Keratinocyte (primary cell): ENCODE measurements around the gene IFFO2. TPM values are rescaled to one million over a fixed set of nuclear protein-coding genes. Genes with fewer than 3 reads are reported as not detected.
A peak's percentile ranks its signal among the peaks of the same experiment; 100 is the strongest.

ENCODE experiments used
- DNase-seq: peaks from one replicate; pipeline ENCODE4 v3.0.0-alpha.2; 2011; ENCODE audit warnings: low read depth, missing footprints, low spot score
- FAIRE-seq: peaks from 2 replicates; lab custom pipeline; 2011; peaks lifted over from hg19 to GRCh38; lab: Jason Lieb, UNC
- H2AFZ ChIP-seq: 2 replicates; pipeline ENCODE4 v1.6.0; 2012; ENCODE audit warnings: low read length, control low read depth, inconsistent platforms; ENCODE audit not compliant: control insufficient read depth
- H3K27ac ChIP-seq: 2 replicates; pipeline ENCODE4 v1.5.1; 2011; ENCODE audit warnings: low read length; ENCODE audit not compliant: control insufficient read depth, insufficient read depth
- H3K27me3 ChIP-seq: 3 replicates; pipeline ENCODE4 v1.6.0; 2011; ENCODE audit warnings: low read length; ENCODE audit not compliant: control insufficient read depth, insufficient read depth; ENCODE audit errors: extremely low read depth
- H3K36me3 ChIP-seq, 2 experiments: 2 replicates in 1 of 2; 3 replicates in 1 of 2; pipeline ENCODE4 v1.5.1; 2011; ENCODE audit warnings: low read length in 2 of 2, mild to moderate bottlenecking in 1 of 2; ENCODE audit not compliant: control insufficient read depth in 2 of 2, insufficient read depth in 2 of 2; ENCODE audit errors: extremely low read depth in 1 of 2
- H3K4me1 ChIP-seq: 3 replicates; pipeline ENCODE4 v1.5.1; 2011; ENCODE audit warnings: low read length; ENCODE audit not compliant: control insufficient read depth, insufficient read depth; ENCODE audit errors: extremely low read depth
- H3K4me2 ChIP-seq: 3 replicates; pipeline ENCODE4 v1.6.0; 2011; ENCODE audit warnings: low read depth, low read length; ENCODE audit not compliant: control insufficient read depth, insufficient read depth; ENCODE audit errors: extremely low read depth
- H3K4me3 ChIP-seq, 3 experiments: fragments of 200-600 bp in 1 of 3; sonication (generic) in 1 of 3; 2 replicates in 2 of 3; 3 replicates in 1 of 3; pipeline ENCODE4 v1.5.1; 2011 to 2016; ENCODE audit warnings: low read length in 3 of 3, mild to moderate bottlenecking in 3 of 3, control low read depth in 2 of 3, inconsistent platforms in 1 of 3, low read depth in 1 of 3, mixed read lengths in 1 of 3, mixed run types in 1 of 3, moderate library complexity in 1 of 3; ENCODE audit not compliant: control insufficient read depth in 2 of 3, insufficient read depth in 2 of 3; ENCODE audit errors: extremely low read depth in 1 of 3
- H3K79me2 ChIP-seq: 2 replicates; pipeline ENCODE4 v1.6.0; 2012; ENCODE audit warnings: low read length; ENCODE audit not compliant: control insufficient read depth, insufficient read depth
- H3K9ac ChIP-seq: 3 replicates; pipeline ENCODE4 v1.6.0; 2011; ENCODE audit warnings: low read length; ENCODE audit not compliant: control insufficient read depth, insufficient read depth; ENCODE audit errors: extremely low read depth
- H3K9me1 ChIP-seq: 3 replicates; pipeline ENCODE4 v1.6.0; 2011; ENCODE audit warnings: low read length; ENCODE audit not compliant: control insufficient read depth, insufficient read depth; ENCODE audit errors: extremely low read depth
- H3K9me3 ChIP-seq: 2 replicates; pipeline ENCODE4 v1.5.1; 2012; ENCODE audit warnings: low read depth, low read length; ENCODE audit not compliant: control insufficient read depth
- H4K20me1 ChIP-seq: 3 replicates; pipeline ENCODE4 v1.6.0; 2011; ENCODE audit warnings: low read length; ENCODE audit not compliant: control insufficient read depth, insufficient read depth; ENCODE audit errors: extremely low read depth
- CTCF ChIP-seq, 3 experiments: IDR thresholded peaks in 1 of 3; conservative IDR thresholded peaks in 1 of 3; optimal IDR thresholded peaks in 1 of 3; 2 replicates in 2 of 3; 3 replicates in 1 of 3; pipeline versions ENCODE3 to v1.5.1; 2011; ENCODE audit warnings: low read length in 3 of 3, mild to moderate bottlenecking in 3 of 3, moderate library complexity in 2 of 3, control low read depth in 1 of 3, inconsistent platforms in 1 of 3; ENCODE audit not compliant: insufficient read depth in 2 of 3; ENCODE audit errors: extremely low read depth in 1 of 3
- EZH2 ChIP-seq: IDR thresholded peaks from one replicate; pipeline ENCODE4 v1.6.1; 2012; ENCODE audit warnings: inconsistent platforms, mild to moderate bottlenecking, low read length, moderate library complexity
- dilution Hi-C: fragments of 300-500 bp; cut with MboI; formaldehyde crosslinking; loops from one replicate; pipeline ENCODE4 v1.7.0; 2020; ENCODE audit warnings: low sequenced_read_pairs; ENCODE audit not compliant: extremely low pct_ligation_motif_present
- polyA plus RNA-seq, 5 experiments: library from polyadenylated mRNA; depleted of rRNA in 3 of 5; stranded (reverse) in 3 of 5; stranded (forward) in 1 of 5; unstranded in 1 of 5; fragments of >200 nt; gene quantifications; 1 replicate in 1 of 5; 2 replicates in 3 of 5; 3 replicates in 1 of 5; pipeline versions ENCODE4 v1.2.1 to v1.2.3, GENCODE V29; 2011 to 2012; ENCODE audit warnings: missing spikeins in 2 of 5, low read depth in 1 of 5, low replicate concordance in 1 of 5

Gene IFFO2
- polyA plus RNA-seq, 1 donor (not counting 4 experiments of a cell fraction or from before 2014, with no cell fraction given) = 57.9 TPM

GRCh38 chr1:18943162-18943561, 13.3 kb downstream of the IFFO2 start:
- Histone ChIP-seq H3K36me3 (peaks cover 4 to 16% of the 10 kb centered on the region in 2 experiments), H3K4me3 (no peak overlapping the region), H4K20me1 (peaks cover 3% of the 10 kb centered on the region), H2AFZ (no peak overlapping the region), H3K9me1 (no peaks in the 10 kb centered on the region), H3K4me1 (peaks cover 90% of the 10 kb centered on the region), H3K9ac (no peak overlapping the region), H3K9me3 (no peaks in the 10 kb centered on the region), H3K79me2 (peaks cover 96% of the 10 kb centered on the region), H3K27ac (peak overlapping the region; percentile 4), H3K4me2 (no peak overlapping the region), H3K27me3 (no peaks in the 10 kb centered on the region)
- dilution Hi-C loops = no loop called here
- TF ChIP-seq EZH2 = no peak
- no peak for TF ChIP-seq CTCF (optimal IDR thresholded peaks at IDR 0.05 in 1 of 3, IDR thresholded peaks at IDR 0.05 in 1 of 3, conservative IDR thresholded peaks at IDR 0.05 in 1 of 3; ENCODE audit: extremely low read depth in 1 of 3, insufficient read depth in 2 of 3, low read length in 3 of 3)
- DNase-seq = no peak
- no peak for FAIRE-seq

GRCh38 chr1:18942340-18942739, 14.1 kb downstream of the IFFO2 start:
- Histone ChIP-seq H3K9ac (peak overlapping the region; percentile 65), H3K4me2 (peak overlapping the region; percentile 31), H3K4me1 (peaks cover 90% of the 10 kb centered on the region), H3K9me3 (no peaks in the 10 kb centered on the region), H3K4me3 (no peak overlapping the region), H2AFZ (no peak overlapping the region), H3K79me2 (peaks cover 96% of the 10 kb centered on the region), H3K27me3 (no peaks in the 10 kb centered on the region), H3K9me1 (no peaks in the 10 kb centered on the region), H4K20me1 (no peaks in the 10 kb centered on the region), H3K36me3 (peaks cover 4 to 16% of the 10 kb centered on the region in 2 experiments), H3K27ac (peak overlapping the region; percentile 93)
- FAIRE-seq (no peak), DNase-seq (no peak)
- TF ChIP-seq EZH2 (no peak), CTCF (optimal IDR thresholded peaks at IDR 0.05 in 1 of 3, IDR thresholded peaks at IDR 0.05 in 1 of 3, conservative IDR thresholded peaks at IDR 0.05 in 1 of 3; ENCODE audit: extremely low read depth in 1 of 3, insufficient read depth in 2 of 3, low read length in 3 of 3) (no peak)
- dilution Hi-C loops = no loop called here
